GM19239 (cell line): ENCODE results near the gene ERN1.

Experiments
- DNase-seq: peaks from one replicate; pipeline ENCODE4 v3.0.0; 2011; ENCODE audit warnings: low spot score; ENCODE audit not compliant: insufficient read length
- FAIRE-seq: peaks from 2 replicates; lab custom pipeline; 2011; peaks lifted over from hg19 to GRCh38; lab: Jason Lieb, UNC

ERN1 gene

GRCh38 chr17:64158831-64159590 lies 29.1 kb upstream of the ERN1 start:
- FAIRE-seq (no peak), DNase-seq (no peak)

- FAIRE-seq = no peak
- DNase-seq = no peak
Measured at GRCh38 chr17:64158406-64158805, 28.5 kb upstream of the ERN1 start.

GRCh38 chr17:64157669-64158180 lies 27.8 kb upstream of the ERN1 start:
- no peak for DNase-seq
- FAIRE-seq = no peak

- DNase-seq (no peak), FAIRE-seq (no peak)
Measured at GRCh38 chr17:64156670-64157069, 26.7 kb upstream of the ERN1 start.

GRCh38 chr17:64155751-64156544 lies 26.0 kb upstream of the ERN1 start:
- no peak for DNase-seq

GRCh38 chr17:64155129-64155528 lies 25.2 kb upstream of the ERN1 start:
- FAIRE-seq = no peak

More at GRCh38 chr17:64155751-64156544, 26.0 kb upstream of the ERN1 start:
- FAIRE-seq = no peak

GRCh38 chr17:64154717-64155116 lies 24.8 kb upstream of the ERN1 start:
- DNase-seq = no peak
- FAIRE-seq = no peak

More at GRCh38 chr17:64155129-64155528, 25.2 kb upstream of the ERN1 start:
- no peak for DNase-seq

- no peak for DNase-seq
- FAIRE-seq = no peak
Measured at GRCh38 chr17:64154313-64154695, 24.4 kb upstream of the ERN1 start.

- FAIRE-seq = no peak
- no peak for DNase-seq
Measured at GRCh38 chr17:64153565-64154312, 23.8 kb upstream of the ERN1 start.

GRCh38 chr17:64152428-64153125 lies 22.6 kb upstream of the ERN1 start:
- no peak for DNase-seq
- no peak for FAIRE-seq

GRCh38 chr17:64151016-64151368 lies 21.0 kb upstream of the ERN1 start:
- DNase-seq (no peak), FAIRE-seq (no peak)

- DNase-seq (no peak), FAIRE-seq (no peak)
Measured at GRCh38 chr17:64150237-64151015, 20.5 kb upstream of the ERN1 start.

- DNase-seq (no peak), FAIRE-seq (no peak)
Measured at GRCh38 chr17:64149196-64149595, 19.3 kb upstream of the ERN1 start.

- no peak for FAIRE-seq
- DNase-seq = no peak
Measured at GRCh38 chr17:64148699-64149098, 18.8 kb upstream of the ERN1 start.

GRCh38 chr17:64148017-64148631 lies 18.2 kb upstream of the ERN1 start:
- FAIRE-seq = no peak

GRCh38 chr17:64147110-64148016 lies 17.4 kb upstream of the ERN1 start:
- FAIRE-seq = no peak
- no peak for DNase-seq

More at GRCh38 chr17:64148017-64148631, 18.2 kb upstream of the ERN1 start:
- no peak for DNase-seq

- FAIRE-seq = no peak
- DNase-seq = no peak
Measured at GRCh38 chr17:64146418-64147109, 16.6 kb upstream of the ERN1 start.
